GM23338 (cell line): ENCODE data around the gene SPATA9. TPM values are rescaled to one million over a fixed set of nuclear protein-coding genes. Genes with fewer than 3 reads are reported as not detected.

Source experiments
- ATAC-seq: fragments of 200-7000 bp; cut with Tn5 transposase; 3 replicates; pipeline ENCODE4 v1.9.1; 2020
- DNase-seq: peaks from one replicate; pipeline ENCODE4 v3.0.0-alpha.2; 2015; ENCODE audit warnings: low spot score
- H2AFZ ChIP-seq: fragments of 200-600 bp; sonication (generic); 2 replicates; pipeline ENCODE4 v1.8.0; 2016; ENCODE audit warnings: antibody characterized with exemption, mild to moderate bottlenecking, moderate library complexity
- H3F3A ChIP-seq: fragments of 200-600 bp; sonication (generic); replicated peaks from 2 replicates; pipeline ENCODE4 v1.8.0; 2017; ENCODE audit warnings: antibody characterized with exemption, mixed run types, low read depth
- H3K27ac ChIP-seq: fragments of 200-600 bp; sonication (generic); 2 replicates; pipeline ENCODE4 v1.6.1; 2016; ENCODE audit warnings: low read depth
- H3K27me3 ChIP-seq: fragments of 200-600 bp; sonication (generic); 2 replicates; pipeline ENCODE4 v1.8.0; 2016; ENCODE audit warnings: mild to moderate bottlenecking, mixed run types, moderate library complexity; ENCODE audit not compliant: insufficient read depth
- H3K36me3 ChIP-seq: fragments of 200-600 bp; sonication (generic); 2 replicates; pipeline ENCODE4 v1.8.0; 2016; ENCODE audit warnings: mild to moderate bottlenecking; ENCODE audit not compliant: insufficient read depth
- H3K4me1 ChIP-seq: fragments of 200-600 bp; sonication (generic); 2 replicates; pipeline ENCODE4 v1.8.0; 2016; ENCODE audit warnings: mild to moderate bottlenecking, moderate library complexity; ENCODE audit not compliant: insufficient read depth
- H3K4me2 ChIP-seq: fragments of 200-600 bp; sonication (generic); 2 replicates; pipeline ENCODE4 v1.7.1; 2017; ENCODE audit warnings: mixed run types
- H3K4me3 ChIP-seq: fragments of 200-600 bp; sonication (generic); 2 replicates; pipeline ENCODE4 v1.6.1; 2016; ENCODE audit warnings: mixed run types
- H3K79me2 ChIP-seq: fragments of 200-600 bp; sonication (generic); replicated peaks from 2 replicates; pipeline ENCODE4 v1.8.0; 2017; ENCODE audit warnings: mild to moderate bottlenecking; ENCODE audit not compliant: insufficient read depth
- H3K9me2 ChIP-seq: fragments of 200-600 bp; sonication (generic); 2 replicates; pipeline ENCODE4 v1.8.0; 2017; ENCODE audit not compliant: insufficient read depth
- H4K20me1 ChIP-seq: fragments of 200-600 bp; sonication (generic); replicated peaks from 2 replicates; pipeline ENCODE4 v1.8.0; 2017; ENCODE audit warnings: mild to moderate bottlenecking; ENCODE audit not compliant: insufficient read depth
- H3K27ac Mint-ChIP-seq: 2 replicates; pipeline ENCODE4 v1.8.0; 2020; ENCODE audit warnings: inconsistent platforms, mild to moderate bottlenecking, moderate library complexity, mixed read lengths
- H3K27me3 Mint-ChIP-seq: 3 replicates; pipeline ENCODE4 v1.8.0; 2022; ENCODE audit warnings: low read depth, mild to moderate bottlenecking, moderate library complexity, mixed read lengths, inconsistent platforms; ENCODE audit not compliant: insufficient read depth, poor library complexity
- H3K36me3 Mint-ChIP-seq: 3 replicates; pipeline ENCODE4 v1.8.0; 2021; ENCODE audit warnings: low read depth, mild to moderate bottlenecking, inconsistent platforms, moderate library complexity, mixed read lengths
- H3K4me1 Mint-ChIP-seq: 3 replicates; pipeline ENCODE4 v1.8.0; 2020; ENCODE audit warnings: mild to moderate bottlenecking, inconsistent platforms, mixed read lengths
- H3K4me3 Mint-ChIP-seq: 3 replicates; pipeline ENCODE4 v1.8.0; 2021; ENCODE audit warnings: moderate library complexity, mild to moderate bottlenecking, inconsistent platforms, mixed read lengths
- H3K9me3 Mint-ChIP-seq: 3 replicates; pipeline ENCODE4 v1.8.0; 2020; ENCODE audit warnings: moderate library complexity, mild to moderate bottlenecking, inconsistent platforms, mixed read lengths
- CREB1 ChIP-seq: fragments of 250-450 bp; sonication (Bioruptor Pico); IDR thresholded peaks from 2 replicates; pipeline ENCODE4 v1.5.0; 2020; ENCODE audit warnings: low read depth, mild to moderate bottlenecking, moderate library complexity
- CTCF ChIP-seq, 2 experiments: fragments of 200-600 bp in 1 of 2; sonication (generic) in 1 of 2; conservative IDR thresholded peaks; 2 replicates each; pipeline versions ENCODE4 v1.5.1 to v1.6.1; 2016 to 2017; ENCODE audit warnings: antibody characterized with exemption in 2 of 2, low read depth in 2 of 2, mild to moderate bottlenecking in 2 of 2, moderate library complexity in 1 of 2
- EZH2 ChIP-seq: fragments of 200-600 bp; sonication (generic); IDR thresholded peaks from one replicate; pipeline ENCODE4 v1.8.0; 2017; ENCODE audit warnings: antibody characterized with exemption, mild to moderate bottlenecking, low read depth; ENCODE audit not compliant: unreplicated experiment
- EZH2phosphoT487 ChIP-seq: fragments of 200-600 bp; sonication (generic); IDR thresholded peaks from one replicate; pipeline ENCODE4 v1.8.1; 2018; ENCODE audit warnings: antibody characterized with exemption; ENCODE audit not compliant: unreplicated experiment
- JUNB ChIP-seq: IDR thresholded peaks from one replicate; pipeline ENCODE4 v1.6.1; 2016; ENCODE audit warnings: antibody characterized with exemption; ENCODE audit not compliant: unreplicated experiment
- NANOG ChIP-seq: IDR thresholded peaks from 2 replicates; pipeline ENCODE4 v1.6.1; 2016; ENCODE audit warnings: antibody characterized with exemption, borderline replicate concordance
- STAT1 ChIP-seq: IDR thresholded peaks from one replicate; pipeline ENCODE4 v1.6.1; 2016; ENCODE audit warnings: antibody characterized with exemption; ENCODE audit not compliant: unreplicated experiment
- ZNF114 ChIP-seq: fragments of 250-450 bp; sonication (Bioruptor Pico); IDR thresholded peaks from 2 replicates; pipeline ENCODE4 v1.5.0; 2020; ENCODE audit warnings: mild to moderate bottlenecking, moderate library complexity
- ZNF331 ChIP-seq: fragments of 250-450 bp; sonication (Bioruptor Pico); IDR thresholded peaks from 2 replicates; pipeline ENCODE4 v1.5.0; 2020; ENCODE audit warnings: low read depth, mild to moderate bottlenecking, moderate library complexity
- polyA plus RNA-seq: library from polyadenylated mRNA; unstranded; fragments of >200 nt; fragmentation: Nextera tagmentation; extraction: Ambion mirVana; gene quantifications from 2 replicates; pipeline ENCODE4 v1.2.1, GENCODE V29; 2016
- total RNA-seq: library from RNA; depleted of rRNA; stranded (reverse); fragments of >200 nt; shearing (Covaris generic); gene quantifications from 2 replicates; pipeline ENCODE4 v1.2.3, GENCODE V29; 2014
- TF ChIP-seq, protein P1 (sequence below): fragments of 250-450 bp; sonication (Bioruptor Pico); IDR thresholded peaks from 2 replicates; pipeline ENCODE4 v1.5.0; 2020; ENCODE audit warnings: mild to moderate bottlenecking, moderate library complexity

Gene SPATA9
- total and polyA plus RNA-seq, 2 experiments from 2014 or later: not detected

DNA sequence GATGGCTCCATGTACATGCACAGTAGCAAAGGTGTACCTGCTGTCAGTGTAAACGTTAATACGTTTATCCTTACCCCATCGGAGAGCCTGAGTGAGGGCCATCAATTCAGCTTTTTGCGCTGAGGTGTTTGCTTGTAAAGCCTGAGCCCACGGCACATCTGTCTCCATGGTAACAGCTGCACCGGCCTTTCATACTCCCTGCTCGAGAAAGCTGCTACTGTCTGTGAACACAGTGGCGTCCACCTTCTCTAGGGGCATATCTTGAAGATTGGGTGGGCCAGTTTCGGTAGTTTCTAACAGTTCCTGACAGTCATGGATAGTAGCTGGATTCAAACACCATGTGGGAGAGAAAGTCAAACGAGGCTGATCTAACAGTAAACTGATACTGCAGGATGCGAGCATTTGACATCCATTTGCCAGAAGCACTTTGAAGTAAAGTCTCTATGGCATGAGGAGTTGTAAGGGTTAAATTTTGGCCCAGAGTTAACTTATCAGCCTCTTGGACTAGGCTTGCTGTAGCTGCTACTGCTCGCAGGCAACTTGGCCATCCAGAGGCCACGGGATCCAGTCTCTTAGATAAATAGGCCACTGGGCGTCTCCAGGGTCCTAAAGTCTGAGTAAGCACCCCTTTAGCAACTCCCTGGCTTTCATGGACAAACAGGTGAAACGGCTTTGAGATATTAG lies 27.3 kb upstream of the SPATA9 start (continued):
- TF ChIP-seq, protein P1, sequence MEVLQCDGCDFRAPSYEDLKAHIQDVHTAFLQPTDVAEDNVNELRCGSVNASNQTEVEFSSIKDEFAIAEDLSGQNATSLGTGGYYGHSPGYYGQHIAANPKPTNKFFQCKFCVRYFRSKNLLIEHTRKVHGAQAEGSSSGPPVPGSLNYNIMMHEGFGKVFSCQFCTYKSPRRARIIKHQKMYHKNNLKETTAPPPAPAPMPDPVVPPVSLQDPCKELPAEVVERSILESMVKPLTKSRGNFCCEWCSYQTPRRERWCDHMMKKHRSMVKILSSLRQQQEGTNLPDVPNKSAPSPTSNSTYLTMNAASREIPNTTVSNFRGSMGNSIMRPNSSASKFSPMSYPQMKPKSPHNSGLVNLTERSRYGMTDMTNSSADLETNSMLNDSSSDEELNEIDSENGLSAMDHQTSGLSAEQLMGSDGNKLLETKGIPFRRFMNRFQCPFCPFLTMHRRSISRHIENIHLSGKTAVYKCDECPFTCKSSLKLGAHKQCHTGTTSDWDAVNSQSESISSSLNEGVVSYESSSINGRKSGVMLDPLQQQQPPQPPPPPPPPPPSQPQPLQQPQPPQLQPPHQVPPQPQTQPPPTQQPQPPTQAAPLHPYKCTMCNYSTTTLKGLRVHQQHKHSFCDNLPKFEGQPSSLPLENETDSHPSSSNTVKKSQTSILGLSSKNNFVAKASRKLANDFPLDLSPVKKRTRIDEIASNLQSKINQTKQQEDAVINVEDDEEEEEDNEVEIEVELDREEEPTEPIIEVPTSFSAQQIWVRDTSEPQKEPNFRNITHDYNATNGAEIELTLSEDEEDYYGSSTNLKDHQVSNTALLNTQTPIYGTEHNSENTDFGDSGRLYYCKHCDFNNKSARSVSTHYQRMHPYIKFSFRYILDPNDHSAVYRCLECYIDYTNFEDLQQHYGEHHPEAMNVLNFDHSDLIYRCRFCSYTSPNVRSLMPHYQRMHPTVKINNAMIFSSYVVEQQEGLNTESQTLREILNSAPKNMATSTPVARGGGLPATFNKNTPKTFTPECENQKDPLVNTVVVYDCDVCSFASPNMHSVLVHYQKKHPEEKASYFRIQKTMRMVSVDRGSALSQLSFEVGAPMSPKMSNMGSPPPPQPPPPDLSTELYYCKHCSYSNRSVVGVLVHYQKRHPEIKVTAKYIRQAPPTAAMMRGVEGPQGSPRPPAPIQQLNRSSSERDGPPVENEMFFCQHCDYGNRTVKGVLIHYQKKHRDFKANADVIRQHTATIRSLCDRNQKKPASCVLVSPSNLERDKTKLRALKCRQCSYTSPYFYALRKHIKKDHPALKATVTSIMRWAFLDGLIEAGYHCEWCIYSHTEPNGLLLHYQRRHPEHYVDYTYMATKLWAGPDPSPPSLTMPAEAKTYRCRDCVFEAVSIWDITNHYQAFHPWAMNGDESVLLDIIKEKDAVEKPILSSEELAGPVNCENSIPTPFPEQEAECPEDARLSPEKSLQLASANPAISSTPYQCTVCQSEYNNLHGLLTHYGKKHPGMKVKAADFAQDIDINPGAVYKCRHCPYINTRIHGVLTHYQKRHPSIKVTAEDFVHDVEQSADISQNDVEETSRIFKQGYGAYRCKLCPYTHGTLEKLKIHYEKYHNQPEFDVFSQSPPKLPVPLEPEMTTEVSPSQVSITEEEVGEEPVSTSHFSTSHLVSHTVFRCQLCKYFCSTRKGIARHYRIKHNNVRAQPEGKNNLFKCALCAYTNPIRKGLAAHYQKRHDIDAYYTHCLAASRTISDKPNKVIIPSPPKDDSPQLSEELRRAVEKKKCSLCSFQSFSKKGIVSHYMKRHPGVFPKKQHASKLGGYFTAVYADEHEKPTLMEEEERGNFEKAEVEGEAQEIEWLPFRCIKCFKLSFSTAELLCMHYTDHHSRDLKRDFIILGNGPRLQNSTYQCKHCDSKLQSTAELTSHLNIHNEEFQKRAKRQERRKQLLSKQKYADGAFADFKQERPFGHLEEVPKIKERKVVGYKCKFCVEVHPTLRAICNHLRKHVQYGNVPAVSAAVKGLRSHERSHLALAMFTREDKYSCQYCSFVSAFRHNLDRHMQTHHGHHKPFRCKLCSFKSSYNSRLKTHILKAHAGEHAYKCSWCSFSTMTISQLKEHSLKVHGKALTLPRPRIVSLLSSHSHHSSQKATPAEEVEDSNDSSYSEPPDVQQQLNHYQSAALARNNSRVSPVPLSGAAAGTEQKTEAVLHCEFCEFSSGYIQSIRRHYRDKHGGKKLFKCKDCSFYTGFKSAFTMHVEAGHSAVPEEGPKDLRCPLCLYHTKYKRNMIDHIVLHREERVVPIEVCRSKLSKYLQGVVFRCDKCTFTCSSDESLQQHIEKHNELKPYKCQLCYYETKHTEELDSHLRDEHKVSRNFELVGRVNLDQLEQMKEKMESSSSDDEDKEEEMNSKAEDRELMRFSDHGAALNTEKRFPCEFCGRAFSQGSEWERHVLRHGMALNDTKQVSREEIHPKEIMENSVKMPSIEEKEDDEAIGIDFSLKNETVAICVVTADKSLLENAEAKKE: peak; percentile 56; the same call in 1 of the 2 replicates

- peaks cover 14% of the 10 kb centered on the region for H3K4me1 ChIP-seq
- H3K27ac ChIP-seq: no peak overlapping the region
- Mint-ChIP-seq H3K27me3 (peaks cover 4% of the 10 kb centered on the region), H3K4me3 (no peak overlapping the region), H3K4me1 (peaks cover 14% of the 10 kb centered on the region), H3K27ac (no peak overlapping the region), H3K9me3 (no peaks in the 10 kb centered on the region), H3K36me3 (no peaks in the 10 kb centered on the region)
- H3F3A ChIP-seq: no peaks in the 10 kb centered on the region
- no peaks in the 10 kb centered on the region for H3K79me2 ChIP-seq
- peaks cover 39% of the 10 kb centered on the region for H3K27me3 ChIP-seq
- H3K4me2 ChIP-seq: no peak overlapping the region
- H3K36me3 ChIP-seq: no peaks in the 10 kb centered on the region
- ATAC-seq: no peak
- no peaks in the 10 kb centered on the region; the same call in 1 of the 2 replicates for H4K20me1 ChIP-seq
- H2AFZ ChIP-seq: no peak overlapping the region
- H3K9me2 ChIP-seq: peaks cover 3% of the 10 kb centered on the region; the same call in 1 of the 2 replicates
- no peak for DNase-seq
- no peak overlapping the region for H3K4me3 ChIP-seq
- TF ChIP-seq JUNB: no peak
- no peak for TF ChIP-seq CTCF (conservative IDR thresholded peaks at IDR 0.05; ENCODE audit: low read depth in 2 of 2)
- no peak for TF ChIP-seq STAT1
- no peak for TF ChIP-seq EZH2phosphoT487
- TF ChIP-seq CREB1 (CRISPR knock-in tag): no peak
- TF ChIP-seq ZNF114: no peak
- no peak for TF ChIP-seq ZNF331 (CRISPR knock-in tag)
- TF ChIP-seq NANOG: no peak
- TF ChIP-seq EZH2: no peak
These were observed 26.1 kb upstream of the SPATA9 start for GRCh38 chr5:95708876-95709275.
